ENCODE data around the gene WDFY4.

Gene WDFY4

GRCh38 chr10:48744587-48744986, 59.9 kb downstream of the WDFY4 start:
- DNase-seq (ENCODE audit: low read depth in 3 of 3), result no peak

DNA sequence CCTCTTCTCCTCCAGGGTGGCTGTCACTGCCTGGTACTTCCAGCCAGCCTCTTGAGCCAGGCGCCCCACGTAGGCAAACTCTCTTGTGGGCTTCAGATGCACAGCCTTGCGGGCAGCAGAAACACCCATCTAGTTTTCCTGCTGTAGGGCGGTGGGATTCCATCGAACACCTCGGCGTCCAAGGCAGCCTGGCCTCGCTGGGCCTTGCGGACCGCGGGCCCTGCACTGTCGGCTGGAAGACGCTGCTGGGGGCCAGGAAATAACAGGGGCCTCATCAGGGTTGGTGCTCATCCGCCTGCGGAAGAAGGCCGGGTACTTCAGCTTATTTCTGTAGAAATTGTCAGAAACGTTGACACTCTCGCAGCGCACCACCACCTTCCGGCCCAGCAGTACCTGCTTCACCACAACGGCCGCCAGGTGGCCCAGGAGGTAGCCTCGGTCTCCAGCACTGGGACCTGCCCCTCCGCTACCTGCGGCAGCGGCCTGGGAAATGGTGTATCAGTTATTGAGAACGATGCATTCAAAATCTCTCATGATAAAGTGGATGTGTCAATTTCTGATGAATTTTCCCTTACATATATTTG, 61.1 kb downstream of the WDFY4 start:
- DNase-seq (ENCODE audit: low read depth in 3 of 3), result no peak

GRCh38 chr10:48748573-48748972, 63.9 kb downstream of the WDFY4 start:
- DNase-seq (ENCODE audit: low read depth in 3 of 3), result no peak

DNA sequence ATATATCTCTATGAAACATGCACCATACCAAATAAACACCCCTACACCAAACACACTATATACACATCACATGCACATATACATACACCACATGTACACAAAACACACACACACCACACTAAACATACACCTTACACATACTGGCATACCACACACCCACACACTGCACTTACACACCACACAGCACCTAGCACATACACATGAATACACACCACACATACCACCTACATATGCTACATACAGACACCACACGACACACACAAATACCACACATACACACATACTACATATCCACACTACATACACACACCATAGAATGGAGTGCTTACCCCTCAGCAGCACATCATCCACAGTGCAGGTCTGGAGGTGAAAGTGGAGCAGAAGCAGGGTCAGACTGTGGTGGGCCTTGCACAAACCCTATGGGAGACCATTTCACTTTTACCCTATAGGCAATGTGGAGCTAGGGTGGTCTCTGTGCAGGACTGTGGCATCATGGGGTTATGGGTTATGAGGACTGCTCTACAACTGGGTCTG, 64.6 kb downstream of the WDFY4 start:
- DNase-seq (ENCODE audit: low read depth in 3 of 3), result no peak

DNA sequence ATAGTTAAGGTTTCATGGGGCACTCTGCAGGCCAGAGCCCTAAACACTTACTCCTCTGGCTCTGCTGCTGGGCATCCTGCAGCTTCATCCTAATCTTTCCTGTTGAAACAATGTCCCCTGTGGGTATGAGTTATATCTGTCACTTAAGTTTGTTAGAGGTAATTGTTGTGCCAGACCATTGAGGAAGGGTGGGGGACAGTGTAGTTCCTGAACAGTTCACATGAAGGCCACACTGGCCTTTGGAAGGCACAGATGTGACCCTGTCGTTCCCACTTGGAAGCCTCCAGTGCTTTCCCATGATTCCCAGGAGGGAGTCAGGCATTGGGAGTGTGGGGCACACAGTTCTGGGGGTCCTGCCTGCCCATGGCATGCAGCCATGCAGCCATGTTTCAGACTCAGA, 65.3 kb downstream of the WDFY4 start:
- DNase-seq (ENCODE audit: low read depth in 3 of 3), result no peak

DNA sequence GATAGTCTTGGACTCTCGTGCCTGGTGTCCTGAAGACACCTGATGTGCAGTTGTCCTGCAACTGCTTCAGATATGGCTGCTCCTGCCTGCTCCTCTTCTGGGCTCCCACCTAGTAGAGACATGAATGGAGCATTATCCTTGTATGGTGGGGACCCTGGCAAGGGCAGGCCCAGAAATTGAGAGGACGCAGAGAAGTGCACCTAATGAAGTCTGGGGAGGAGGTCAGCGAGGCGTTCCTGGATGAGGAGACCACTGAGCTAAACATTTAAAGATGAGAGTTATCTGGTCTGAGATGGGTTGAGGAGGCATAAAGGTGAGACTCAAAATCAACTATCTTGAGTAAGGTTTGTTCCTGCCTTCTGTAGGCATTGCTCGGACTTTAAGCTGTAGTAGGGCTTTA, 66.3 kb downstream of the WDFY4 start:
- DNase-seq (ENCODE audit: low read depth in 3 of 3), result no peak

DNA sequence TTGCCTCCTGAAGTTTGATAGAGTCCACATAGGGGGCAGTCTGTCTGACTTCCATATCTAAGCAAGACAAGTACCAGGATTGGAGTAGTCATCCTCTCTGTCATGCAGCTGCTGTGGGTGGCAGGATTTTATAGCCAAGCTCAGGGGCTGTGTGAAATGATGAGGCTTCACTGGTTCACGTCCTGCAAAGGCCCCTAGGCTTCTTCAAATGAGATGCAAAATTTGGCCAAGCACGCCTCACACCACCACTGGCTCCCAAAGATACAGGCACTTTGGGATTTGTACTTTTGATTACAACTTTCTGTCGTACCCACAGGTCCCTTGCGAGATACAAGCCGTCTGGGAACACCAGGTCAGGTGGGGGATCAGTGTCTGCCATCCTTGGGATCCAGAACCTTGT, 67.1 kb downstream of the WDFY4 start:
- DNase-seq (ENCODE audit: low read depth in 3 of 3), result no peak

GRCh38 chr10:48758411-48758810, 73.7 kb downstream of the WDFY4 start:
- DNase-seq (ENCODE audit: low read depth in 3 of 3), result no peak

DNA sequence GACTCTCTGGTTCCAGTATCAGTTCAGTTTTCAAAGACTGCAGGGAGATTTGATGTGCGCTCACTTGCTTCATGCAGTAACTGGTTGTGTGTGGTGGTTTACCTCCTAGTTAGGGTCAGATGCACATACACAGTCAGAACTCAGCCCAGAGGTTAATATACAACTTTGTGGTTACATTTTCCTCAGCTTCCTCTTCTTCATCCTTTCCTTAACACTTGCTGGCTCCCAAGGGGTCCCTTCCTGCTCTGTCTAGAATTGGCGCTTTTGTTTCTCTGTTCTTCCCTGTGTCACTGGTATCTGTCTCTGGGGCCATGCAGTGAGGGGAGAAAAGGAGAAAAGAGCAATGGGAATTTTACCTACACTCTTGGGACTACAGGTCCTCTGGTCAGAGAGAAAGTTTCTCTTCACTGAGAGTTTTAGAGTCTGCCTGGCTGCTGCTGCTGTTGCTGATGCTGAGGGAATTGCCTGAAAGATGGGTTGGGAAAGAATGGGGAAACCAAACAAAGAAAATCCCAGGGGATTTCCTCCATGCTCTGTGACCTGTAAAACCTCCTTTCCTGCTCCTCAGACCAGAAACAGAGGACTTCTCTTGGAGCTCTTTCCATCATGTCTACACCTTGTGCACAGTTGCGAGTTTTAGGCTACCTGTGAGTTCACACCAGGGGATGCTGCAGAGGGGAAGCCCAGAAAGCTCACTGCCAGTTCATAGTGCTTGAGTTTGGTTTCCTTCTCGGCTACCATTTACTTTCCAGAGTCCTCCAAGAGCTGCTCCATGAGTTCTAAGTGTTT, 74.6 kb downstream of the WDFY4 start:
- no peak for DNase-seq (ENCODE audit: low read depth in 3 of 3)

GRCh38 chr10:48760983-48761382, 76.3 kb downstream of the WDFY4 start:
- no peak for DNase-seq (ENCODE audit: low read depth in 3 of 3)

GRCh38 chr10:48762064-48763042, 77.7 kb downstream of the WDFY4 start:
- no peak for DNase-seq (ENCODE audit: low read depth in 3 of 3)

- DNase-seq (ENCODE audit: low read depth in 3 of 3), result no peak
Measured at GRCh38 chr10:48763403-48763965, 78.8 kb downstream of the WDFY4 start.

DNA sequence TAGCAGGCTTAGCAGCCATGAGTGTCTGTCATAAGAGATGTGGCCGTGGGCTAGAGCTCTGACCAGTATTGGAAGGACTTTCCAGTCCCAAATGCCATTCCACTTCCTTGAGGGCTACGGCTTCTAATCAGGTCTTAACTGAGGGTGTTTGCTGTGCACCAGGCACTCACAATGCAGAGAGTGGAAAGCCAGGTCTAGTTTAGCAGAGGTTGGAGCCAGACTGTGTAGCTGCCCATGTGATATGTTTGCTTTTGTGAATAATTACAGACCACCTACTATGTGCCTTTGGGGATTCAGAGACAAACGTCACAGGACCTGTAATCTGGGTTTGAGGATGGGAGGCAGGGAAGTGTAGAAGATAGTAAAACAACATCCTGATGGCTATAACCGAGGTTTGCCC, 79.8 kb downstream of the WDFY4 start:
- no peak for DNase-seq (ENCODE audit: low read depth in 3 of 3)

- DNase-seq (ENCODE audit: low read depth in 3 of 3), result no peak
Measured at GRCh38 chr10:48765039-48765438, 80.4 kb downstream of the WDFY4 start.

DNA sequence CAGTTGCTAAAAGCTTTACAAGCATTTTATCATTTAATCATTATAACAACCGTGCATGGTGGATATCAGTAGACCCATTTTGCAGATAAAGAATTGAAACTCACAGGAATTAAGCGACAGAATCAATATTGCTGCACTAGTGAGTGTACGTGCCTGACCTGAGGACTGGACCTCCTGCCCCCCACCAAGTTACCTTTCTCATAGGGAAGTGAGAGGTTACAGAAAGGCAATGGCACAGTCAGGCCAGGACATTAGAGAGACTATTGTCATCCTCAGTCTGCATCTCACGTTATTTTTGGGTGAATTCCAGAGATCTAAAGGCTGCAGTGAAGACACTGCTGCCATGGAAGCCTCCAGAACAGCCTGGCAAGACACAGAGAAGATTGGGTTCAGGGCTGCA, 80.9 kb downstream of the WDFY4 start:
- DNase-seq (ENCODE audit: low read depth in 3 of 3), result no peak

GRCh38 chr10:48767373-48768143, 82.9 kb downstream of the WDFY4 start:
- DNase-seq (ENCODE audit: low read depth in 3 of 3), result no peak

DNA sequence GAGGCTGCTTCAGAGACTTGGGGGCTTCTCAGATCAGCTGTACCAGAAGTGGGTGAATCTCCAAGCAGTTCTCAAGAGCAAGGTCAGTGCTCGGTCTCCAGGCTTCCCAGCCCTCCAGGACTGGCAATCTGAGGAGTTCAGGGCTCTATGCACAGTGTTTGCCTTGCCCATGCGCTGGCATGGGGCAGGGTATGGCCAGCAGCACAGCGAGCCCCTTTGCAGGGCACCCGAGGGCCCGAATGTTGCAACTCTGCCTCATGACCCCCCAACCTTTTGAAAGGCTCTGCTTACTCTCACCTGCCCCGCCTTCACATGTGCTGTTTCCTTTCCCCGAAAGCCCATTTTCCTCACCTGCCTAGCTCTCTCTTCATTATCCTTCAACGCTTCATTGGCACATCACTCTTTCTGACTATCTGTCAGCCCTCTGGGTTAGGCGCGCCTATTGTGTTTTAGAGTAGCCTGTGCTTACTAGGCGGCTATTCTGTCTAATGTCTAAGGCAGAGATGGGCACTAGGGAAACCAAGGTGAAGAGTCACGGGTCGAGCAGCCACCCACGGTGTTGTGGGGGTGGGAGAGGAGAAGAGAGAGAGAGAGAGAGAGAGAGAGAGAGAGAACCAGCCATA, 83.6 kb downstream of the WDFY4 start:
- no peak for DNase-seq (ENCODE audit: low read depth in 3 of 3)

GRCh38 chr10:48768926-48769325, 84.3 kb downstream of the WDFY4 start:
- DNase-seq (ENCODE audit: low read depth in 3 of 3), result no peak

DNA sequence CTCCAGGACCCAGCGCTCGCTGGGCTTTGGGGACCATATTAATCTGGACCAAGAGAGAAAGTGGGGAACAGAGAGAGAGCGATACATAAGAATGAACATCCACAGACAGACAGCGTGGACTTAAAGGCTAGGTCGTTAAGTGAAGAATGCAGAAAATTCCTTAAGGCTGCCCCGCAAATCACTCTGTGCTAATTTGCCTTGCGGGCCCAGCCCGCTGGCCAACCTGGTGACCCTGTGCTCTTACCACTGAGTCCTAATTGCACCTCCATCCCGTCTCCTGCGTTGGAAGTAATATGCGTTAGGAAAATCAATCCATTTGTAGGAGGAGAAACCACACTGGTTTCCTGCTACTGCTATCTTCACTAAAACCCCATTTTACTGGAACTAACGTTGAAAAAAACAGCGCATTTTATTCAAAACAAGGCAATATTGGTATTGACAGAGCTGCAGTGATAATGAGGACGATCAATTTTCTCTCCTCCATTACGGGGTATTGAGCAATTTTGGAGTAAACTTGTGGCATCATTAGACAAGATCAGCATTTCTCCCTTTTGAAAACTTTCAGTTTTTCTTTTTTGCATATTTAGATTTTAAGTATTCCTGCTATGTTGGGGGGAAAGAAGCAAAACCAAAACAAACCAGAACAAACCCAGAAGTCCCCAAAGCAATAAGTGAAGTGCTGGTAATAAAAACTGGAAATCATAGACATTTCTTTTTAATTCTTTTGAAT, 85.2 kb downstream of the WDFY4 start:
- DNase-seq (ENCODE audit: low read depth in 3 of 3), result no peak

- DNase-seq (ENCODE audit: low read depth in 3 of 3), result no peak
Measured at GRCh38 chr10:48770561-48771089, 86.0 kb downstream of the WDFY4 start.
